HUES64 (cell line): Measurements from ENCODE around the gene MCEE.
A peak's percentile ranks its signal among the peaks of the same experiment; 100 is the strongest.
"Not testable (repeated sequence)": the region's sequence is repeated elsewhere in the genome, so short reads cannot be mapped to it uniquely, and the experiment has no call there.

Experiments used
- H3K27ac ChIP-seq: 2 replicates; pipeline ENCODE4 v1.7.0; 2013; ENCODE audit warnings: low read depth, low read length, inconsistent platforms
- H3K27me3 ChIP-seq: 2 replicates; pipeline ENCODE4 v1.6.1; 2013; ENCODE audit warnings: mild to moderate bottlenecking, low read length; ENCODE audit not compliant: insufficient read depth
- H3K36me3 ChIP-seq: 2 replicates; pipeline ENCODE4 v1.6.1; 2013; ENCODE audit warnings: mild to moderate bottlenecking, low read length; ENCODE audit not compliant: insufficient read depth
- H3K4me1 ChIP-seq: 2 replicates; pipeline ENCODE4 v1.6.1; 2013; ENCODE audit warnings: mild to moderate bottlenecking, low read length, moderate library complexity; ENCODE audit not compliant: insufficient read depth
- H3K4me3 ChIP-seq: 2 replicates; pipeline ENCODE4 v1.5.1; 2013; ENCODE audit warnings: mild to moderate bottlenecking, low read length, moderate library complexity
- H3K9ac ChIP-seq: 2 replicates; pipeline ENCODE4 v1.6.1; 2013; ENCODE audit warnings: mild to moderate bottlenecking, low read depth, low read length
- H3K9me3 ChIP-seq: 2 replicates; pipeline ENCODE4 v1.6.1; 2013; ENCODE audit warnings: low read depth, low read length; ENCODE audit not compliant: insufficient read depth
- WGBS: fragments of 150-250, 120-280 bp; methylation state at CpG from one replicate; pipeline ENCODE4 v1.1.7; 2013; ENCODE audit warnings: missing lambda C conversion rate; 5-methylcytosine and 5-hydroxymethylcytosine counted together

Gene MCEE

DNA sequence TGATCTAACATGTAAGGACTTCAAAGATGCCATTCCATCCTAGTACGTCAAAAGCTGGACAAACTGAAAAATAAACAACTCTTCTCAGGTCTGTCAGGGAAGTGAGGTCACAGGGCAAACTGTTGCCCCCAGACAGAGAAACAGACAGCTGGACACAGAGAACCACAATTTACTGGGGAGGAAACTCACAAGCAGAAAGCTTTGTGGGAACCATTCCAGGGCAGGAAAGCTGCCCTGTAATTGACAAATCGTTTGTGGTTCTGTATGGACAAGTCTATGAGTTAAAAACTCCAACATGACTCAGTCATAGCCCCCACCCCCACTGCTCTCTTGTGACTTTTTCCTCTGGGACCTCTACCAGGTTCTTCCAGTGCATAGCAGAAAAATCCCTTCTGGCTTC lies 28.4 kb downstream of the MCEE start:
- Histone ChIP-seq H3K9me3 (peaks cover 4% of the 10 kb centered on the region; the same call in 1 of the 2 replicates), H3K9ac (no peak overlapping the region)
- WGBS = 88% methylated on average over 2 of the region's 2 CpGs

GRCh38 chr2:71100195-71100964 lies 29.6 kb downstream of the MCEE start:
- no peak overlapping the region for H3K9ac ChIP-seq
- peaks cover 4% of the 10 kb centered on the region; the same call in 1 of the 2 replicates for H3K9me3 ChIP-seq
- H3K36me3 ChIP-seq = no peaks in the 10 kb centered on the region
- H3K27ac ChIP-seq = no peak overlapping the region
- no peaks in the 10 kb centered on the region for H3K27me3 ChIP-seq
- H3K4me3 ChIP-seq = no peak overlapping the region
- WGBS = 8% methylated on average over 2 of the region's 3 CpGs
- peaks cover 7% of the 10 kb centered on the region; the same call in 1 of the 2 replicates for H3K4me1 ChIP-seq

More for the DNA sequence above, 28.4 kb downstream of the MCEE start:
- Histone ChIP-seq H3K4me3 (no peak overlapping the region), H3K36me3 (no peaks in the 10 kb centered on the region), H3K4me1 (peaks cover 7% of the 10 kb centered on the region; the same call in 1 of the 2 replicates), H3K27ac (no peak overlapping the region), H3K27me3 (no peaks in the 10 kb centered on the region)

DNA sequence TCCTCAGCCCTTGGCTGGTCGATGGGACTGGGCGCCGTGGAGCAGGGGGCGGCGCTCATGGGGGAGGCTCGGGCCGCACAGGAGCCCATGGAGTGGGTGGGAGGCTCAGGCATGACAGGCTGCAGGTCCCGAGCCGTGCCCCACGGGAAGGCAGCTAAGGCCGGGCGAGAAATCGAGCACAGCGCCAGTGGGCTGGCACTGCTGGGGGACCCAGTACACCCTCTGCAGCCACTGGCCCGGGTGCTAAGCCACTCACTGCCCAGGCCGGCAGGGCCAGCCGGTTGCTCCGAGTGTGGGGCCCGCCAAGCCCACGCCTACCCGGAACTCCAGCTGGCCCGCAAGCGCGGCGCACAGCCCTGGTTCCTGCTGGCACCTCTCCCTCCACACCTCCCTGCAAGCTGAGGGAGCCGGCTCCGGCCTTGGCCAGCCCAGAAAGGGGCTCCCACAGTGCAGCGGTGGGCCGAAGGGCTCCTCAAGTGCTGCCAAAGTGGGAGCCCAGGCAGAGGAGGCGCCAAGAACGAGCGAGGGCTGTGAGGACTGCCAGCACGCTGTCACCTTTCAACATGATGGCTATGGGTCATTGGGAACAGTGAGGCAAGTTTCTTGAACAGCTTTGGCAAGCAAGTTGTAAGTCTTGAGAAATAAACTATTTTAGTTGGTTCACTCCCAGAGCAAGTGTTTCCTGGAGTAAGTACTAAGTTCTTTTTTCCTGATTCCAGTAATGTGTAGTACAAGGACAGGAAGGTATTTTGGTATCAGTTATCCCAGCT lies 37.4 kb downstream of the MCEE start:
- not testable (repeated sequence) for H3K9ac ChIP-seq, H3K4me1 ChIP-seq, H3K9me3 ChIP-seq, H3K4me3 ChIP-seq, H3K36me3 ChIP-seq, H3K27ac ChIP-seq, H3K27me3 ChIP-seq
- WGBS = 96% methylated on average over 33 of the region's 33 CpGs

DNA sequence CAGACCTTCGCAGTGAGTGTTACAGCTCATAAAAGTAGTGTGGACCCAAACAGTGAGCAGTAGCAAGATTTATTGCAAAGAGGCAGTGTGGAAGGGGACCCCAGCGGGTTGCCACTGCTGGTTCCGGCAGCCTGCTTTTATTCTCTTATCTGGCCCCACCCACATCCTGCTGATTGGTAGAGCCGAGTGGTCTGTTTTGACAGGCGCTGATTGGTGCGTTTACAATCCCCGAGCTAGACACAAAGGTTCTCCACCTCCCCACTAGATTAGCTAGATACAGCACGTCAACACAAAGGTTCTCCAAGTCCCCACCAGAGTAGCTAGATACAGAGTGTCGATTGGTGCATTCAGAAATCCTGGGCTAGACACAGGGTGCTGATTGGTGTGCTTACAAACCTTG lies 38.2 kb downstream of the MCEE start:
- not testable (repeated sequence) for H3K27me3 ChIP-seq, H3K4me1 ChIP-seq, H3K9me3 ChIP-seq, H3K9ac ChIP-seq, H3K36me3 ChIP-seq, H3K27ac ChIP-seq, H3K4me3 ChIP-seq
- 95% methylated on average over 9 of the region's 9 CpGs for WGBS

GRCh38 chr2:71089475-71089874 lies 40.6 kb downstream of the MCEE start:
- H3K36me3 ChIP-seq, H3K9me3 ChIP-seq, H3K9ac ChIP-seq, H3K27ac ChIP-seq, H3K4me3 ChIP-seq, H3K27me3 ChIP-seq: not testable (repeated sequence)
- H3K4me1 ChIP-seq = peaks cover 18% of the 10 kb centered on the region
- 94% methylated on average over 14 of the region's 14 CpGs for WGBS

DNA sequence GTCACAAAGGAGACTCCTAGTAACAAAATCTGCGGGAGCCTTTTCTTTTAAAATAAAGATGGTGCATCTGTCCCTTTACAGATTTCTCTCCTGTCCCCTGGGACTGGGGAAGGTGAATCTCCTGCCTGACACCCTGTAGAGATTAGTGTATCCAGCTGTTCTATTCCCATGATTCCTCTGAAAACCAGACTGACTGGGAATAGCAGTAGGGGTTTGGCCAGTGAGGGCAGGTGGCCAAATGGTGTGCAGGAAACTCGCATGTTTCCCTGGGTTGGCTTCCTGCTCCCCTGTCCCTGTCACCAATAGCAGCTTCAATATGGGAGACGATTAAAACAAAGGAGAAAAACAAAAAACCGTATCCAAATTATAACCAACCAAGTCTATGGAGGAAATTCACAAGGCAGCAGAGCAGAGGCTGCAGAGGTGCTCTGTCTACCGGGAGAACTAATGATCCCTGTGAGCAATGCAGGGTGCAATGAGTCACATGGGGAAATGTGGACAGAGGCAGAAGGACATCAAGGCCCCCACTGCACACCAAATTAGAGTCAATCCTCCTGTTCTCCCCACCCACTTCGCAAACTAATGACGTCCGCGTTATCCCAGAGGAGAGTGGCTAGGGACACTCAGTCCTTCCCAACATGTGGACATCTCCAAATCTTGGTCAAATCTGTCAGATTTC lies 44.6 kb downstream of the MCEE start:
- H3K9me3 ChIP-seq, H3K27me3 ChIP-seq, H3K9ac ChIP-seq, H3K4me3 ChIP-seq, H3K36me3 ChIP-seq: not testable (repeated sequence)
- 57% methylated on average over 9 of the region's 9 CpGs for WGBS
- Histone ChIP-seq H3K27ac (0 out of 2 replicates have a peak overlapping the region, but pooled peaks have one; percentile 47), H3K4me1 (peaks cover 32% of the 10 kb centered on the region)

- 88% methylated on average over 10 of the region's 13 CpGs for WGBS
These were observed 46.2 kb downstream of the MCEE start for GRCh38 chr2:71083752-71084312.

DNA sequence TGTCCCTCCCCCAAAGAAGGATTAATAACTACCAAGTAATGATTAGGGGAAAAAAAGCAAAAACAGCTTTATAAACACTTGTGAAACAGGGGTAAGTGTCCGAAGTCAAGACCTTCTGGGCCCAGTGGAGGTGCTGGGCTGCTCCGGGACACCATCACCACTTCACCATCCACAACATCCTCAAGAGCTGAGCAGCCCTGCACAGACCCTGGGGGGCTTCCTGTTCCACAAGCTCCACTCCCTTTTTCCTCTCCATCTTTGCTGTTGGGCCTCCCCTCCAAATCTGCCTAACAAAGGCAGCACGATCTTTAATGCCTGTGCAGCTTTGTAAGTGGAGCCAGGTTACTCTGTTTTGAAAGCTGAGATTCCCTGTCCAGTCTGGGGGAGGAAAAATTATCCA lies 46.7 kb downstream of the MCEE start:
- H3K9ac ChIP-seq, H3K27me3 ChIP-seq, H3K27ac ChIP-seq, H3K9me3 ChIP-seq, H3K36me3 ChIP-seq, H3K4me3 ChIP-seq: not testable (repeated sequence)
- peaks cover 32% of the 10 kb centered on the region for H3K4me1 ChIP-seq
- WGBS = no CpG with 5 or more reads among the region's 3 CpGs

More at GRCh38 chr2:71083752-71084312, 46.2 kb downstream of the MCEE start:
- H3K36me3 ChIP-seq, H3K27me3 ChIP-seq, H3K9me3 ChIP-seq, H3K9ac ChIP-seq, H3K4me3 ChIP-seq, H3K27ac ChIP-seq: not testable (repeated sequence)
- peaks cover 32% of the 10 kb centered on the region for H3K4me1 ChIP-seq

GRCh38 chr2:71082402-71083252 lies 47.4 kb downstream of the MCEE start:
- H3K36me3 ChIP-seq = peaks cover 14% of the 10 kb centered on the region
- WGBS = 91% methylated on average over 4 of the region's 5 CpGs
- peaks cover 32% of the 10 kb centered on the region for H3K4me1 ChIP-seq
- H3K4me3 ChIP-seq = no peak overlapping the region
- H3K27ac ChIP-seq = no peak overlapping the region
- no peaks in the 10 kb centered on the region for H3K9me3 ChIP-seq
- H3K9ac ChIP-seq = no peak overlapping the region
- no peaks in the 10 kb centered on the region for H3K27me3 ChIP-seq

GRCh38 chr2:71078624-71079023 lies 51.4 kb downstream of the MCEE start:
- no peak overlapping the region for H3K4me3 ChIP-seq
- H3K27ac ChIP-seq = no peak overlapping the region
- H3K9me3 ChIP-seq = no peaks in the 10 kb centered on the region
- H3K27me3 ChIP-seq = no peaks in the 10 kb centered on the region
- peaks cover 52% of the 10 kb centered on the region for H3K36me3 ChIP-seq
- peaks cover 8% of the 10 kb centered on the region for H3K4me1 ChIP-seq
- WGBS = 92% methylated on average over 3 of the region's 3 CpGs
- no peak overlapping the region for H3K9ac ChIP-seq
